T-cell (primary cell): ENCODE measurements around the gene OXCT1. TPM values are rescaled to one million over a fixed set of nuclear protein-coding genes. Genes with fewer than 3 reads are reported as not detected.

Experiments
- ATAC-seq, 4 experiments: fragments of 200-7000 bp in 3 of 4; fragments of 150-1000 bp in 1 of 4; cut with Tn5 transposase; replicated peaks in 1 of 4; 1 replicate in 3 of 4; 2 replicates in 1 of 4; pipeline ENCODE4 v1.10.0; 2021; ENCODE audit warnings: moderate library complexity in 3 of 4, mild to moderate bottlenecking in 2 of 4, moderate number of reproducible peaks in 1 of 4
- CTCF ChIA-PET, 2 donors: fragments of 300-600 bp; sonication (Branson Sonifier 250); formaldehyde crosslinking; loops; one replicate each; lab custom pipeline; 2022; ENCODE audit warnings: antibody characterized with exemption in 2 of 2; lab: Charles Lee
- POLR2A ChIA-PET, 2 donors: fragments of 300-600 bp; sonication (Branson Sonifier 250); formaldehyde crosslinking; loops; one replicate each; lab custom pipeline; 2022; ENCODE audit warnings: antibody characterized with exemption in 2 of 2; lab: Charles Lee
- DNase-seq, 35 experiments: peaks; one replicate each; pipeline versions ENCODE4 v3.0.0 to v3.0.0-alpha.2; 2013 to 2023
- H3K27ac ChIP-seq: one replicate; pipeline ENCODE4 v1.5.1; 2013; ENCODE audit warnings: low read length
- H3K27me3 ChIP-seq, 2 experiments: replicated peaks in 1 of 2; 1 replicate in 1 of 2; 2 replicates in 1 of 2; pipeline versions ENCODE4 v1.6.1 to v1.7.0; 2013; ENCODE audit warnings: low read length in 1 of 2, mixed read lengths in 1 of 2; ENCODE audit not compliant: control insufficient read depth in 2 of 2, insufficient read depth in 2 of 2; ENCODE audit errors: extremely low read depth in 1 of 2
- H3K36me3 ChIP-seq, 2 donors: 1 replicate in 1 of 2; 2 replicates in 1 of 2; pipeline versions ENCODE4 v1.6.1 to v1.7.0; 2013; ENCODE audit warnings: low read length in 1 of 2; ENCODE audit not compliant: control insufficient read depth in 2 of 2, insufficient read depth in 1 of 2; ENCODE audit errors: extremely low read depth in 1 of 2
- H3K4me1 ChIP-seq, 2 experiments: 1 replicate in 1 of 2; 2 replicates in 1 of 2; pipeline versions ENCODE4 v1.6.1 to v1.7.0; 2013; ENCODE audit warnings: low read length in 2 of 2, mixed read lengths in 1 of 2; ENCODE audit not compliant: insufficient read depth in 2 of 2, control insufficient read depth in 1 of 2; ENCODE audit errors: extremely low read depth in 1 of 2
- H3K4me3 ChIP-seq, 2 donors: 1 replicate in 1 of 2; 2 replicates in 1 of 2; pipeline versions ENCODE4 v1.5.1 to v1.7.0; 2013; ENCODE audit warnings: mild to moderate bottlenecking in 2 of 2, low read length in 1 of 2, moderate library complexity in 1 of 2; ENCODE audit not compliant: control insufficient read depth in 1 of 2; ENCODE audit errors: extremely low read depth in 1 of 2
- H3K9me3 ChIP-seq: 2 replicates; pipeline ENCODE4 v1.7.0; 2013
- H3K27ac Mint-ChIP-seq, 2 donors: one replicate each; pipeline ENCODE4 v1.8.0; 2020 to 2021; ENCODE audit warnings: mild to moderate bottlenecking in 2 of 2, mixed read lengths in 2 of 2
- H3K27me3 Mint-ChIP-seq, 2 donors: one replicate each; pipeline ENCODE4 v1.8.0; 2021 to 2022; ENCODE audit warnings: mixed read lengths in 2 of 2
- H3K36me3 Mint-ChIP-seq: one replicate; pipeline ENCODE4 v1.8.0; 2021; ENCODE audit warnings: mixed read lengths
- H3K4me1 Mint-ChIP-seq, 3 donors: one replicate each; pipeline ENCODE4 v1.8.0; 2020 to 2022; ENCODE audit warnings: mixed read lengths in 3 of 3, mild to moderate bottlenecking in 1 of 3
- H3K4me3 Mint-ChIP-seq, 3 donors: one replicate each; pipeline ENCODE4 v1.8.0; 2020 to 2022; ENCODE audit warnings: mild to moderate bottlenecking in 3 of 3, mixed read lengths in 3 of 3, moderate library complexity in 3 of 3
- H3K9me3 Mint-ChIP-seq, 3 donors: one replicate each; pipeline ENCODE4 v1.8.0; 2020 to 2022; ENCODE audit warnings: mixed read lengths in 3 of 3
- WGBS: methylation state at CpG from one replicate; pipeline ENCODE4 v1.1.5; 2013; ENCODE audit warnings: missing lambda C conversion rate; ENCODE audit not compliant: insufficient coverage; 5-methylcytosine and 5-hydroxymethylcytosine counted together
- total RNA-seq, 35 experiments: library from RNA in 6 of 35; stranded (reverse) in 6 of 35; fragments of 120-200 nt in 1 of 35; gene quantifications; one replicate each; pipeline versions ENCODE4 v1.2.1 to v1.2.4 and lab custom pipeline; 2013 to 2026

Gene OXCT1
- total RNA-seq, 5 donors from 2014 or later (not counting 1 experiment from before 2014, with no cell fraction given) = 24.7 to 26.5 (median 26.0) TPM

GRCh38 chr5:41863871-41864486, 6.2 kb downstream of the OXCT1 start:
- Histone ChIP-seq H3K36me3 (peaks cover 0 to 27% of the 10 kb centered on the region in 2 donors), H3K27me3 (no peaks in the 10 kb centered on the region), H3K27ac (no peak overlapping the region), H3K9me3 (no peaks in the 10 kb centered on the region), H3K4me3 (no peak overlapping the region), H3K4me1 (peaks cover 2 to 3% of the 10 kb centered on the region in 2 experiments)
- H3K36me3 Mint-ChIP-seq = peaks cover 14% of the 10 kb centered on the region
- no peak overlapping the region for H3K4me3 Mint-ChIP-seq
- no peaks in the 10 kb centered on the region for H3K27me3 Mint-ChIP-seq
- CTCF ChIA-PET = interaction anchor here (0.5 to 1.4 kb wide), 4 partner anchors 7 to 60 kb away, joined by 3 to 5 read pairs (median 4); no protein-coding TSS in a partner anchor
- H3K27ac Mint-ChIP-seq = peak overlapping the region; percentile 53 to 78
- POLR2A ChIA-PET = no interaction called here
- H3K9me3 Mint-ChIP-seq = no peaks in the 10 kb centered on the region
- peak in 1 of 4 experiments; percentile 40 for ATAC-seq
- no peak for DNase-seq
- peaks cover 58 to 60% (median 58%) of the 10 kb centered on the region in 3 donors for H3K4me1 Mint-ChIP-seq

GRCh38 chr5:41858890-41859289, 11.3 kb downstream of the OXCT1 start:
- Histone ChIP-seq H3K27ac (no peak overlapping the region), H3K9me3 (no peaks in the 10 kb centered on the region), H3K4me3 (no peak overlapping the region), H3K27me3 (no peaks in the 10 kb centered on the region), H3K36me3 (peaks cover 0 to 52% of the 10 kb centered on the region in 2 donors), H3K4me1 (no peaks in the 10 kb centered on the region)
- no peak for DNase-seq
- ChIA-PET CTCF (interaction anchor here (0.5 to 8.6 kb wide), 5 partner anchors 26 to 198 kb away, joined by 3 to 200 read pairs (median 3); no protein-coding TSS in a partner anchor), POLR2A (interaction anchor here in 1 of 2 donors (0.5 kb wide), 1 partner anchor 1614 kb away, joined by 6 read pairs; no protein-coding TSS in a partner anchor)
- no peaks in the 10 kb centered on the region for H3K9me3 Mint-ChIP-seq
- no peak for ATAC-seq
- H3K27ac Mint-ChIP-seq = peak overlapping the region; percentile 21 to 59
- no peaks in the 10 kb centered on the region for H3K27me3 Mint-ChIP-seq
- WGBS = no CpG with 5 or more reads among the region's 2 CpGs
- peaks cover 17% of the 10 kb centered on the region for H3K36me3 Mint-ChIP-seq
- H3K4me1 Mint-ChIP-seq = peaks cover 7 to 17% (median 13%) of the 10 kb centered on the region in 3 donors
- no peak overlapping the region for H3K4me3 Mint-ChIP-seq

- Mint-ChIP-seq H3K4me3 (no peak overlapping the region), H3K9me3 (no peaks in the 10 kb centered on the region), H3K27ac (peak overlapping the region in 1 of 2 donors; percentile 18), H3K4me1 (peaks cover 0 to 10% (median 6%) of the 10 kb centered on the region in 3 donors), H3K27me3 (no peaks in the 10 kb centered on the region), H3K36me3 (peaks cover 24% of the 10 kb centered on the region)
- peaks cover 0 to 59% of the 10 kb centered on the region in 2 donors for H3K36me3 ChIP-seq
- H3K4me3 ChIP-seq = no peak overlapping the region
- DNase-seq = no peak
- H3K9me3 ChIP-seq = no peaks in the 10 kb centered on the region
- H3K4me1 ChIP-seq = no peaks in the 10 kb centered on the region
- H3K27me3 ChIP-seq = no peaks in the 10 kb centered on the region
- no peak for ATAC-seq
- no CpG with 5 or more reads among the region's 1 CpG for WGBS
- POLR2A ChIA-PET = interaction anchor here in 1 of 2 donors (1.4 kb wide), 1 partner anchor 13 kb away, joined by 4 read pairs; no protein-coding TSS in a partner anchor
- no peak overlapping the region for H3K27ac ChIP-seq
- CTCF ChIA-PET = interaction anchor here (0.7 to 8.6 kb wide), 4 partner anchors 27 to 199 kb away, joined by 3 to 200 read pairs (median 47); no protein-coding TSS in a partner anchor
These were observed 12.2 kb downstream of the OXCT1 start for GRCh38 chr5:41857989-41858388.

- POLR2A ChIA-PET = interaction anchor here (0.7 to 1.4 kb wide), 4 partner anchors 12 to 68 kb away, joined by 3 to 4 read pairs (median 3); partner anchors contain the start of gene FBXO4 (in 1 of the 2)
- 57% methylated on average over 5 of the region's 5 CpGs for WGBS
- Mint-ChIP-seq H3K4me1 (peaks cover under 1 to 10% (median 6%) of the 10 kb centered on the region in 3 donors), H3K27me3 (no peaks in the 10 kb centered on the region), H3K27ac (no peak overlapping the region), H3K36me3 (peaks cover 24% of the 10 kb centered on the region), H3K9me3 (no peaks in the 10 kb centered on the region), H3K4me3 (no peak overlapping the region)
- Histone ChIP-seq H3K4me3 (no peak overlapping the region), H3K27me3 (no peaks in the 10 kb centered on the region), H3K27ac (no peak overlapping the region), H3K36me3 (peaks cover 0 to 65% of the 10 kb centered on the region in 2 donors), H3K9me3 (no peaks in the 10 kb centered on the region), H3K4me1 (no peaks in the 10 kb centered on the region)
- CTCF ChIA-PET = interaction anchor here (0.5 to 8.6 kb wide), 42 partner anchors 8 to 1753 kb away, joined by 3 to 200 read pairs (median 4); partner anchors contain the start of genes FBXO4 (in 1 of the 2) and RIMOC1 (in 1 of the 2)
- peak; percentile 81 to 94 (median 88) for ATAC-seq
- peak in 30 of 35 experiments; percentile 9 to 88 (median 44) for DNase-seq
These were observed 13.4 kb downstream of the OXCT1 start for GRCh38 chr5:41856644-41857491.

GRCh38 chr5:41852293-41852692, 17.9 kb downstream of the OXCT1 start:
- peaks cover 0 to 5% (median 0%) of the 10 kb centered on the region in 3 donors for H3K4me1 Mint-ChIP-seq
- ATAC-seq (no peak), DNase-seq (no peak)
- no peak overlapping the region for H3K27ac ChIP-seq
- H3K4me3 Mint-ChIP-seq = no peak overlapping the region
- peaks cover 38% of the 10 kb centered on the region for H3K36me3 Mint-ChIP-seq
- no CpG with 5 or more reads among the region's 2 CpGs for WGBS
- no peaks in the 10 kb centered on the region for H3K27me3 Mint-ChIP-seq
- no peaks in the 10 kb centered on the region for H3K9me3 Mint-ChIP-seq
- no peak overlapping the region for H3K4me3 ChIP-seq
- H3K4me1 ChIP-seq = no peaks in the 10 kb centered on the region
- H3K36me3 ChIP-seq = peaks cover 4 to 59% of the 10 kb centered on the region in 2 donors
- ChIA-PET POLR2A (interaction anchor here in 1 of 2 donors (0.6 kb wide), 1 partner anchor 15 kb away, joined by 3 read pairs; no protein-coding TSS in a partner anchor), CTCF (no interaction called here)
- H3K27me3 ChIP-seq = no peaks in the 10 kb centered on the region
- H3K27ac Mint-ChIP-seq = no peak overlapping the region
- no peaks in the 10 kb centered on the region for H3K9me3 ChIP-seq

- Mint-ChIP-seq H3K9me3 (no peaks in the 10 kb centered on the region), H3K27ac (no peak overlapping the region), H3K4me1 (peaks cover 0 to 5% (median 0%) of the 10 kb centered on the region in 3 donors), H3K27me3 (no peaks in the 10 kb centered on the region), H3K36me3 (peaks cover 42% of the 10 kb centered on the region), H3K4me3 (no peak overlapping the region)
- Histone ChIP-seq H3K4me1 (no peaks in the 10 kb centered on the region), H3K4me3 (no peak overlapping the region), H3K9me3 (no peaks in the 10 kb centered on the region), H3K36me3 (peaks cover 4 to 55% of the 10 kb centered on the region in 2 donors), H3K27ac (no peak overlapping the region), H3K27me3 (no peaks in the 10 kb centered on the region)
- ChIA-PET POLR2A (interaction anchor here in 1 of 2 donors (0.7 kb wide), 1 partner anchor 9 kb away, joined by 3 read pairs; no protein-coding TSS in a partner anchor), CTCF (interaction anchor here (1.1 to 1.8 kb wide), 2 partner anchors 206 to 207 kb away, joined by 4 to 7 read pairs; no protein-coding TSS in a partner anchor)
- DNase-seq (no peak), ATAC-seq (no peak)
- WGBS = no CpG with 5 or more reads among the region's 1 CpG
These were observed 19.1 kb downstream of the OXCT1 start for GRCh38 chr5:41851116-41851515.
